Chondrocyte (in vitro differentiated cells): ENCODE data around the gene FOXN3. TPM values are rescaled to one million over a fixed set of nuclear protein-coding genes. Genes with fewer than 3 reads are reported as not detected.
A peak's percentile ranks its signal among the peaks of the same experiment; 100 is the strongest.

Source experiments
- DNase-seq: peaks from one replicate; pipeline ENCODE4 v3.0.0; 2021; ENCODE audit warnings: mixed read lengths, low spot score
- H3K27ac Mint-ChIP-seq: one replicate; pipeline ENCODE4 v1.8.0; 2021; ENCODE audit warnings: mild to moderate bottlenecking, moderate library complexity, mixed read lengths; ENCODE audit not compliant: unreplicated experiment
- H3K27me3 Mint-ChIP-seq: 2 replicates; pipeline ENCODE4 v1.8.0; 2021; ENCODE audit warnings: low read depth, mixed read lengths
- H3K36me3 Mint-ChIP-seq: 2 replicates; pipeline ENCODE4 v1.8.0; 2021; ENCODE audit warnings: low read depth, mixed read lengths
- H3K4me1 Mint-ChIP-seq: 2 replicates; pipeline ENCODE4 v1.8.0; 2021; ENCODE audit warnings: low read depth, mild to moderate bottlenecking, mixed read lengths
- H3K4me3 Mint-ChIP-seq: one replicate; pipeline ENCODE4 v1.8.0; 2021; ENCODE audit warnings: mild to moderate bottlenecking, moderate library complexity, mixed read lengths; ENCODE audit not compliant: unreplicated experiment
- H3K9me3 Mint-ChIP-seq: 2 replicates; pipeline ENCODE4 v1.8.0; 2021; ENCODE audit warnings: low read depth, mixed read lengths
- CTCF ChIP-seq: fragments of 200-600 bp; sonication (generic); IDR thresholded peaks from 2 replicates; pipeline ENCODE4 v1.5.0; 2021; ENCODE audit warnings: antibody characterized with exemption, mild to moderate bottlenecking, moderate library complexity
- total RNA-seq: library from RNA; stranded (reverse); gene quantifications from 3 replicates; pipeline ENCODE4 v1.2.1, GENCODE V29; 2021

FOXN3 gene
- total RNA-seq, 1 donor from 2014 or later: 161 TPM

- no peaks in the 10 kb centered on the region for H3K9me3 Mint-ChIP-seq
- no peaks in the 10 kb centered on the region for H3K36me3 Mint-ChIP-seq
- no peak for TF ChIP-seq CTCF
- H3K27me3 Mint-ChIP-seq: no peaks in the 10 kb centered on the region
- no peak for DNase-seq
- peaks cover 39% of the 10 kb centered on the region for H3K4me1 Mint-ChIP-seq
- H3K4me3 Mint-ChIP-seq: no peak overlapping the region
- H3K27ac Mint-ChIP-seq: peak overlapping the region; percentile 87
These were observed 26.1 kb upstream of the FOXN3 start for GRCh38 chr14:89443042-89443629.

- Mint-ChIP-seq H3K36me3 (no peaks in the 10 kb centered on the region), H3K4me1 (peaks cover 42% of the 10 kb centered on the region), H3K9me3 (no peaks in the 10 kb centered on the region), H3K27ac (peak overlapping the region; percentile 87), H3K27me3 (no peaks in the 10 kb centered on the region), H3K4me3 (no peak overlapping the region)
- TF ChIP-seq CTCF: no peak
- peak; percentile 33 for DNase-seq
These were observed 25.2 kb upstream of the FOXN3 start for GRCh38 chr14:89442280-89442679.

GRCh38 chr14:89440986-89441909 is 24.2 kb upstream of the FOXN3 start:
- Mint-ChIP-seq H3K27me3 (no peaks in the 10 kb centered on the region), H3K4me1 (peaks cover 46% of the 10 kb centered on the region), H3K27ac (no peak overlapping the region), H3K4me3 (no peak overlapping the region), H3K36me3 (no peaks in the 10 kb centered on the region), H3K9me3 (no peaks in the 10 kb centered on the region)
- TF ChIP-seq CTCF: no peak
- peak; percentile 18 for DNase-seq

- peaks cover 32% of the 10 kb centered on the region for H3K4me1 Mint-ChIP-seq
- no peak overlapping the region for H3K4me3 Mint-ChIP-seq
- H3K9me3 Mint-ChIP-seq: no peaks in the 10 kb centered on the region
- H3K36me3 Mint-ChIP-seq: no peaks in the 10 kb centered on the region
- no peak for TF ChIP-seq CTCF
- DNase-seq: no peak
- no peaks in the 10 kb centered on the region for H3K27me3 Mint-ChIP-seq
- peak overlapping the region; percentile 61 for H3K27ac Mint-ChIP-seq
These were observed 19.0 kb upstream of the FOXN3 start for GRCh38 chr14:89435892-89436656.

GRCh38 chr14:89435492-89435891 is 18.5 kb upstream of the FOXN3 start:
- Mint-ChIP-seq H3K27ac (peak overlapping the region; percentile 61), H3K4me1 (peaks cover 38% of the 10 kb centered on the region), H3K36me3 (no peaks in the 10 kb centered on the region), H3K27me3 (no peaks in the 10 kb centered on the region), H3K9me3 (no peaks in the 10 kb centered on the region), H3K4me3 (no peak overlapping the region)
- DNase-seq: no peak
- TF ChIP-seq CTCF: no peak
